Erythroblast (primary cell): ENCODE data around the gene WDR45.

Experiments used
- GATA1 ChIP-seq: IDR thresholded peaks from 2 replicates; pipeline ENCODE4 v1.6.1; 2011; ENCODE audit warnings: low read depth, mild to moderate bottlenecking, control low read depth, low read length, moderate library complexity
- POLR2A ChIP-seq: IDR thresholded peaks from 2 replicates; pipeline ENCODE4 v1.6.1; 2011; ENCODE audit warnings: mild to moderate bottlenecking, low read length

- TF ChIP-seq POLR2A (no peak), GATA1 (no peak)
Measured at GRCh38 chrX:49122499-49122898, 42.8 kb upstream of the WDR45 start.
